DMS 273 (cell line): ENCODE data around the gene REX1BD.
"Not testable (repeated sequence)": the region's sequence is repeated elsewhere in the genome, so short reads cannot be mapped to it uniquely, and the experiment has no call there.

Experiments
- DNase-seq: peaks from one replicate; lab custom pipeline; 2025; ENCODE audit not compliant: unreplicated experiment; lab: John Stamatoyannopoulos, UW

Gene REX1BD

DNA sequence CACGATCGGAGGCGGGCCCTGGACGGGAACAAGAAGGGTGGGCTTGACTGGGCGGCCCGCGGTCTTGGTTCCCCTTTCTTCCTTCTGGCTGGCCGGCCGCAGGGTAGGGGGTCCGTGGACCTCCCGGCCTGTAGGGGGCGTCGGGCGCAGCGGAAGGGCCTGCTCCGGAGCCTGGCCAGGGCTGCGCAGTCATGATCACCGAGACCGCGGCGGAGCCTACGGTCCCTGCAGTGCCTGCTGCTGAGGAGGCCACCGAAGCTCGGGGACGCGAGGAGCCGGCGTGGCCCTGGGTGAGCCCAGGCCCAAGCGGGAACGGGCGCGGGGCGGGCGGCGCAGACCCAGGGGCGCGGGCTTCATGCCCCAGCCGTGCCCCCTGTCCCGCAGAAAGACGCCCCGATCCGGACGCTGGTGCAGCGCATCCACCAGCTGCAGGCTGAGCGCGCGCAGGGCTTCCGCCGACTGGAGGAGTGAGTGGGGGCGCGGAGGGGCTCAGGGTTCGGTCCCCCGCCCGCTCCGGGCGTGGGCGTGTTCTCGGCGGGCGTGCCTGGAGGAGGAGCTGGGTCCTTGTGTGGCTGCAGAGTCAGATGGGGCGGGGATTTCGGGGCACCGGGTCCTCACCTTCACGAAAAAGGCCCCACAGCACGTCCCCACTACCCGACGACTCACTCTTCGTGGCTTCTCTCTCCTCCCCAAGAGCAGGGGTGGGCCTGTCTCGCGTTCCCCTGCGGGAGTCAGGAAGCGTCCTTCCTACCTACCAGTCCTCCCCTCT, at the start of gene REX1BD:
TSS of gene REX1BD (plus strand) at position 188 of the 769 bp plus-strand sequence. CDS start at position 192, 4 bp downstream.
- peak; percentile 93 for DNase-seq

- no peak for DNase-seq
These were observed 49.2 kb upstream of the REX1BD start for GRCh38 chr19:18539372-18539771.

- not testable (repeated sequence) for DNase-seq
These were observed 48.4 kb upstream of the REX1BD start for GRCh38 chr19:18540200-18540599.

GRCh38 chr19:18541258-18541991, 47.2 kb upstream of the REX1BD start:
- no peak for DNase-seq

DNA sequence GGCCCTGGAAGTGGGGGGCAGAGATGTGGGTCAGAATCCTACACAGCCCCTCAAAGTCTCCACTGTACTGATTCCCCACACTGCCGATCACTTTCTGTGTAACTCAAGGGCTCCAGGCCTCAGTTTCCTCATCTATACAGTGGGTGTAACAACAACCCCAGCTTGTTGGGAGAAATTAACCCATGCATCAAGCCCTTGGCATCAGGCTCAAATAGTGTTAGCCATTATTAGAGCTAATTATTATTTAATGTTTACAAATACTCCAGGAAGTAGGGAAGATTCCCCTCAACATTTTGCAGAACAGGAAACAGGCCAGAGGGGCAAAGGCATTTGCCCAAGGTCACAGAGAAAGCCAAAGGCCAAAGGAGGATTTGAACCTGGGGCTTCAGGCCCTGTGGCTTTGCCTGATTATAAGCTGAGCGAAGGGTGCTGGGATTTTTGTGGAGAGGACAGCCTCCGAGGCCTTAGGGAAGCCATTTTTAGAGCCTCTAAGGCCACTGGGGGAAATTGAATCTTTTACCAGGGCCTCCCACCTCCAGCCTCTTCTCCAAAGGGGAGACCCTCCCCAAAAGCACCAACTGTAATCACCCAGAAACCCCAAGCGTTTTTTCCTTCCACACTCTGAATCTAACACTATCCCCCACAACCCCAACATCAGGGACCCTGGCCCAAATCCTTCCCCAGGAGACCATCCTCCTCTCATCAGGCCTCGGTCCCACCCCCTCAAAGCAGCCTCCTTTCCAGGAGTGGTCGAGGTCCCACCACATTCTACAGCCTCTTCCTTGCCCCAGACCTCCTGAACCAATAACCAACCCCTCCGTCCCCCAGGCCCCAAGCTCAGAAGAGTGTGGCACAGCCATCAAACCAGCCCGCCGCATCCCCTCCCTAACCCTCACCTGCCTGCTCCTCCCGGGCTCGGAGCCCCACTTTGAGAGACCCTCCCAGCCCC, 46.3 kb upstream of the REX1BD start:
- DNase-seq: no peak

DNA sequence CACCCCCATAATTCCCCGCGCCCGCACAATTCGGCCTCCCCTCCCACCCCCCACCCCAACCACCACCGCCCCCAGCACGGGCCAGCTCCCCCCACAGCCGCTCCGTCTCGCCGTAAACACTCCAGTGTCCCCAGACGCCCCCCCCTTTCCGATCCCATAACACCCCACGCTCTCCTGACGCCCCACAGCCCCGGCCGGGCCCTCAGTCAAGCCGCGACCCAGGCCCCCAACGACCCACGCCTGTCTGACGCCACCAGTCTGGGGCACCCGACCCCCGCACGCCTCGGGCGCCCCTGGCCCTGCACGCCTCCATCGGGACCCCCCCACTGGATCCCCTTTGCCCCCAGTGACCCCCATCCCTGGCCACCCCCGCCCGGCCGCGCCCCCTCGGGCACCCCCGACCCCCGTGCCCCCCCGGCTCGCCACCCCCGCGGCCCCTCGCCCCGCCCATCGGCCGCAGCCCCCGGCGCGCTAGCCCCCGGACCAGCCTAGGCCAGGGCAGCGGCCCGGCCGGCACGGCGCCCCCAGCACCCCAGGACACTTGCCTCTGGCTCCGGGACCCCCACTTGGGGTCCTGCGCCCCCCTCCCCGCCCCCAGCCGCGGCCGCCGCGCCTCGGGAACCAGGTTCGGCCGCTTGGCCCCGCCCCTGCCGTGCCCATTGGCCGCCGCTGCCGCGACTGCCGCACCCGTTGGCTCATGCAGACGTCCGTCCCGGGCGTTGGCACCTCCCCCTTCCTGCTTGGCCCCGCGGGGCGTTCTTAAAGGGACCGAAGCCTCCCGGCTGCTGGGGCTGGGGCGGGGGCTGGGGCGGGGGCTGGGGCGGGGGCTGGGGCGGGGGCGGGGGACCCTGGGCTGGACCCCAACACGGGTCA, 45.4 kb upstream of the REX1BD start, which contains the start of gene FKBP8:
TSS of gene FKBP8 (minus strand) at position 633 of the 873 bp plus-strand sequence. CDS start 1,603 bp downstream, outside the sequence.
- DNase-seq: peak; percentile 96

- peak; percentile 82 for DNase-seq
These were observed 44.7 kb upstream of the REX1BD start for GRCh38 chr19:18543814-18544475.

GRCh38 chr19:18551631-18552030, 37.0 kb upstream of the REX1BD start:
- DNase-seq: no peak

GRCh38 chr19:18557411-18558201, 31.0 kb upstream of the REX1BD start, which contains the start of gene KXD1:
TSS of gene KXD1 (plus strand) at chr19:18557870. CDS start at chr19:18562057, 4,187 bp downstream.
- DNase-seq: peak; percentile 99

GRCh38 chr19:18558202-18558555, 30.4 kb upstream of the REX1BD start:
- no peak for DNase-seq

DNA sequence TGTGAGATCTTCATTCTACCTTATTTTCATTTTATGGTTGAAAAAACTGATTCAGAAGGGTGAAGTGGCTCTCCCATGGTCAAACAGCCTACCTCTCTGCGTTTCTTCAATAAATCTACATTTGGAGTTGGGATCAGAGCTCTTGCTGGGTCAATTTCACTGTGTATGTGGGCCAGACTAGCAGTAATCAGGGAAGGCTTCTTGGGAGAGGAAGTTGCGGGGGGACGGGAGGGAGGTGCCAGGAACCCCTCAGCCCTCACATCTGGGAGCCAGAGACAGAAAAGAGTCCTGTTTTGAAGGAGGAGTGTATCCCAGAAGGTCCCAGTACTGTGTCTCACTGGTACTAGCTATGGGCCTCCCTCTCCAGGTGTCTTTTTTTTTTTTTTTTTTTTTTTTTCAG, 30.0 kb upstream of the REX1BD start:
- no peak for DNase-seq

- DNase-seq: no peak
These were observed 28.9 kb upstream of the REX1BD start for GRCh38 chr19:18559685-18560084.

- no peak for DNase-seq
These were observed 26.5 kb upstream of the REX1BD start for GRCh38 chr19:18562086-18562485.

DNA sequence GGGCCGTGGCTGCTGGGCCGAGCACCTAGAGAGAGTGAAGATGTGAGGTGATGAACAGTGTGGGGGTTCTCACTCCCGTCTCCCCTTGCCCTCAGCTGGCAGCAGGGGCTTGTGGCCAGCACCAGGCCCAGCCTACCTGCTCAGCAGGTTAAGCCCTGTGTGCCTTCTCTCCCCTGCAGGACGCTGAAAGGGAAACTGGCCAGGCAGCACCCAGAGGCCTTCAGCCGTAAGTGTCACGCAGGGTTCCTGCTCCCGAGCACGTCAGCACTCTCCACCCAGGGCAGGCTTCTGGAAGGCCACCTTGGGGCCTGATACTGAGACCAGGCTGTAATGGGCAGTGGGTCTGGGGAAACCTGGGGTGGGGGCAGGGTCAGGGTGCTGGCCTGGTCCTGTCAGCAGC, 21.6 kb upstream of the REX1BD start:
- no peak for DNase-seq

- no peak for DNase-seq
These were observed 20.2 kb upstream of the REX1BD start for GRCh38 chr19:18568367-18568766.

- peak; percentile 100 for DNase-seq
These were observed 16.8 kb upstream of the REX1BD start, which contains the start of gene UBA52 for GRCh38 chr19:18571564-18572344. TSS of gene UBA52 (plus strand) at chr19:18571857. CDS start at chr19:18573301, 1,444 bp downstream.

DNA sequence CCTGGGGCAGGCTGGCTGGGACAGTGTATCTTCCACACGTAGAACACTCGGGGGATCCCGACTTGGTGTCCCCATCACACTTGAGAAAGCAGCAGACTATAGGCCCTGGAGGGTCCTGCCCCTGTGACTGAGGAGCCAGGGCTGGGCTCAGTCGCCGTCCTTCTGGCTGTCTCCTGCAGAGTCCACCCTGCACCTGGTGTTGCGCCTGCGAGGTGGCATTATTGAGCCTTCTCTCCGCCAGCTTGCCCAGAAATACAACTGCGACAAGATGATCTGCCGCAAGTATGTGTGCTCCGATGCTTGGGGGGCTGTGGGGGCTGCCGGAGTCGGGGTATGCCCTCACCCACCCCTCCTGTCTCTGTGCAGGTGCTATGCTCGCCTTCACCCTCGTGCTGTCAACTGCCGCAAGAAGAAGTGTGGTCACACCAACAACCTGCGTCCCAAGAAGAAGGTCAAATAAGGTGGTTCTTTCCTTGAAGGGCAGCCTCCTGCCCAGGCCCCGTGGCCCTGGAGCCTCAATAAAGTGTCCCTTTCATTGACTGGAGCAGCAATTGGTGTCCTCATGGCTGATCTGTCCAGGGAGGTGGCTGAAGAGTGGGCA, 13.8 kb upstream of the REX1BD start:
- no peak for DNase-seq
